Stimulated activated CD8-positive, alpha-beta memory T cell treated with anti-CD3 and anti-CD28 coated beads, Interleukin-15, amount 100 ng/mL, for 24 hours (primary cell): ENCODE measurements around the gene VPS35.
"Not testable (repeated sequence)": the region's sequence is repeated elsewhere in the genome, so short reads cannot be mapped to it uniquely, and the experiment has no call there.

Experiments used
- DNase-seq: peaks from one replicate; pipeline ENCODE4 v3.0.0-alpha.2; 2020; ENCODE audit warnings: low read depth

Gene VPS35

GRCh38 chr16:46658925-46659324, 30.1 kb downstream of the VPS35 start:
- no peak for DNase-seq

GRCh38 chr16:46651305-46651704, 37.7 kb downstream of the VPS35 start:
- DNase-seq: no peak

- no peak for DNase-seq
Measured at GRCh38 chr16:46650254-46650623, 38.7 kb downstream of the VPS35 start.

- DNase-seq: no peak
Measured at GRCh38 chr16:46649588-46650253, 39.3 kb downstream of the VPS35 start.

GRCh38 chr16:46648656-46649055, 40.3 kb downstream of the VPS35 start:
- no peak for DNase-seq

GRCh38 chr16:46638947-46639925, 49.7 kb downstream of the VPS35 start:
- DNase-seq: no peak

- no peak for DNase-seq
Measured at GRCh38 chr16:46632778-46633733, 55.9 kb downstream of the VPS35 start.

GRCh38 chr16:46629331-46630219, 59.4 kb downstream of the VPS35 start:
- no peak for DNase-seq

GRCh38 chr16:46627746-46628145, 61.2 kb downstream of the VPS35 start:
- DNase-seq: no peak

GRCh38 chr16:46626681-46627080, 62.3 kb downstream of the VPS35 start:
- not testable (repeated sequence) for DNase-seq

GRCh38 chr16:46624862-46625261, 64.1 kb downstream of the VPS35 start:
- DNase-seq: not testable (repeated sequence)

GRCh38 chr16:46623707-46624106, 65.3 kb downstream of the VPS35 start:
- DNase-seq: not testable (repeated sequence)

- not testable (repeated sequence) for DNase-seq
Measured at GRCh38 chr16:46623246-46623645, 65.7 kb downstream of the VPS35 start.

GRCh38 chr16:46621934-46622676, 66.9 kb downstream of the VPS35 start:
- no peak for DNase-seq

GRCh38 chr16:46621006-46621933, 67.7 kb downstream of the VPS35 start, which contains the start of gene SHCBP1:
Gene SHCBP1, minus strand, starts transcription at chr16:46621379. Its CDS starts 20 bp downstream, at chr16:46621359.
- peak; percentile 55 for DNase-seq

GRCh38 chr16:46620266-46621005, 68.5 kb downstream of the VPS35 start:
- no peak for DNase-seq

- DNase-seq: no peak
Measured at GRCh38 chr16:46618516-46618915, 70.5 kb downstream of the VPS35 start.

- no peak for DNase-seq
Measured at GRCh38 chr16:46614006-46614405, 75.0 kb downstream of the VPS35 start.
